Activated CD8-positive, alpha-beta T cell treated with anti-CD3 and anti-CD28 coated beads for 36 hours (primary cell): ENCODE results near the gene LRRC7. TPM values are rescaled to one million over a fixed set of nuclear protein-coding genes. Genes with fewer than 3 reads are reported as not detected.

ENCODE experiments used
- ATAC-seq: fragments of 200-7000 bp; cut with Tn5 transposase; one replicate; pipeline ENCODE4 v1.10.0; 2021; ENCODE audit warnings: mild to moderate bottlenecking, moderate library complexity
- CTCF ChIA-PET: fragments of 350-600 bp; sonication (Branson Sonifier 250); formaldehyde crosslinking; loops from one replicate; lab custom pipeline; 2021; ENCODE audit warnings: antibody characterized with exemption; lab: Charles Lee
- POLR2A ChIA-PET: fragments of 350-600 bp; sonication (Branson Sonifier 250); formaldehyde crosslinking; loops from one replicate; lab custom pipeline; 2021; ENCODE audit warnings: antibody characterized with exemption; lab: Charles Lee
- DNase-seq: peaks from one replicate; pipeline ENCODE4 v3.0.0-alpha.2; 2020
- H3K27ac Mint-ChIP-seq: one replicate; pipeline ENCODE4 v1.8.0; 2021; ENCODE audit warnings: mild to moderate bottlenecking, mixed read lengths
- H3K27me3 Mint-ChIP-seq: one replicate; pipeline ENCODE4 v1.8.0; 2021; ENCODE audit warnings: mixed read lengths
- H3K36me3 Mint-ChIP-seq: one replicate; pipeline ENCODE4 v1.8.0; 2021; ENCODE audit warnings: low read depth, mixed read lengths
- H3K4me1 Mint-ChIP-seq: one replicate; pipeline ENCODE4 v1.8.0; 2021; ENCODE audit warnings: low read depth, mixed read lengths
- H3K4me3 Mint-ChIP-seq: one replicate; pipeline ENCODE4 v1.8.0; 2021; ENCODE audit warnings: mild to moderate bottlenecking, moderate library complexity, mixed read lengths
- H3K9me3 Mint-ChIP-seq: one replicate; pipeline ENCODE4 v1.8.0; 2021; ENCODE audit warnings: mixed read lengths
- intact Hi-C: fragments of 100-400 bp; cut with micrococcal nuclease; formaldehyde crosslinking; loops from one replicate; pipeline ENCODE4 v1.10.0; 2022
- total RNA-seq, 2 experiments: library from RNA; stranded (reverse); gene quantifications; one replicate each; pipeline ENCODE4 v1.2.3, GENCODE V29; 2021
- TF ChIP-seq, protein P1 (sequence below): fragments of 200-600 bp; IDR thresholded peaks from one replicate; pipeline ENCODE4 v1.8.0; 2022; ENCODE audit warnings: antibody characterized with exemption, mild to moderate bottlenecking

The LRRC7 gene
- total RNA-seq, 2 experiments from 2014 or later = 0.27 to 0.29 TPM

DNA sequence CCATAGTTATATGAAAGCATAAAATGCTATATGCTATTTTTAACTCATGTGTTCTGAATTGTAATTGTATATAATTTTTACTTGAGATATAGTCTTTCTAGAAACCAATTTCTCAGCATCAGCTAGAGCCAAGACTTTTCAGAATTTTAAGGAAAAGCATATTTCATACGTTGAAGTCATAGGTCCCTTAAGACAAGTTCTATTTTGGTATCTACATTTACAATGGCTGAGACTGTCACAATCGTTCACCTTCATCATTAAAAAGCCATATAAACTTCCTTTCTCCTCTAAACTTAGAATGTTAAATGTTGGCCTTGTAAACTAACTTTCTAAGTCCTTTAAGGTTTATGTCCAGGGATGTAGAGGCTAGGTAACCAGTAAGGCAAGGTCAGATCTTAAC is 533.5 kb downstream of the LRRC7 start:
- DNase-seq (no peak), ATAC-seq (no peak)
- H3K27ac Mint-ChIP-seq = no peak overlapping the region
- no peak overlapping the region for H3K4me3 Mint-ChIP-seq
- POLR2A ChIA-PET = no interaction called here
- H3K27me3 Mint-ChIP-seq = no peaks in the 10 kb centered on the region
- no peaks in the 10 kb centered on the region for H3K4me1 Mint-ChIP-seq
- H3K9me3 Mint-ChIP-seq = no peaks in the 10 kb centered on the region
- intact Hi-C loops = no loop called here
- TF ChIP-seq, protein P1, sequence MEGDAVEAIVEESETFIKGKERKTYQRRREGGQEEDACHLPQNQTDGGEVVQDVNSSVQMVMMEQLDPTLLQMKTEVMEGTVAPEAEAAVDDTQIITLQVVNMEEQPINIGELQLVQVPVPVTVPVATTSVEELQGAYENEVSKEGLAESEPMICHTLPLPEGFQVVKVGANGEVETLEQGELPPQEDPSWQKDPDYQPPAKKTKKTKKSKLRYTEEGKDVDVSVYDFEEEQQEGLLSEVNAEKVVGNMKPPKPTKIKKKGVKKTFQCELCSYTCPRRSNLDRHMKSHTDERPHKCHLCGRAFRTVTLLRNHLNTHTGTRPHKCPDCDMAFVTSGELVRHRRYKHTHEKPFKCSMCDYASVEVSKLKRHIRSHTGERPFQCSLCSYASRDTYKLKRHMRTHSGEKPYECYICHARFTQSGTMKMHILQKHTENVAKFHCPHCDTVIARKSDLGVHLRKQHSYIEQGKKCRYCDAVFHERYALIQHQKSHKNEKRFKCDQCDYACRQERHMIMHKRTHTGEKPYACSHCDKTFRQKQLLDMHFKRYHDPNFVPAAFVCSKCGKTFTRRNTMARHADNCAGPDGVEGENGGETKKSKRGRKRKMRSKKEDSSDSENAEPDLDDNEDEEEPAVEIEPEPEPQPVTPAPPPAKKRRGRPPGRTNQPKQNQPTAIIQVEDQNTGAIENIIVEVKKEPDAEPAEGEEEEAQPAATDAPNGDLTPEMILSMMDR = no peak
- no peaks in the 10 kb centered on the region for H3K36me3 Mint-ChIP-seq
- CTCF ChIA-PET = no interaction called here

DNA sequence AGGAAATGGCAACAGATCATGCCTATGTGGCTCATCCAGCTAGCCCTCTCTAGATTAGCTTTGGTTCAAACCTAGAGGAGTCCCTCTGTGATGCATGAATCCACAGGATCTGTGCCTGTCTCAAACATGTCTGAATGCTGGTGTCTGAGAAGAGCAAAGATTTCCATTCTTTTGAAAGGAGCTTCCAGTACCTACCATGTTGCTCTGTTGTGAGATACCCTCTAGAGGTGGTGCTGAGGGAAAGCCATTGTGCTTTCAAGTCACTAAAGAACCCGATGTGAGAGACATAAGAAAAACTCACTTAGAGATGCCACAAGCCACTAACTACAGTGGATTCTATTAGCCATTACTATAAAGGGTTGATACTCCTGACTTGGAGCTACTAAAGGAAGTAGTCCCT is 534.1 kb downstream of the LRRC7 start:
- Mint-ChIP-seq H3K4me1 (no peaks in the 10 kb centered on the region), H3K27ac (no peak overlapping the region), H3K4me3 (no peak overlapping the region), H3K36me3 (no peaks in the 10 kb centered on the region), H3K9me3 (no peaks in the 10 kb centered on the region), H3K27me3 (no peaks in the 10 kb centered on the region)
- POLR2A ChIA-PET = no interaction called here
- intact Hi-C loops = no loop called here
- TF ChIP-seq, protein P1 = no peak
- ATAC-seq (no peak), DNase-seq (no peak)
- CTCF ChIA-PET = no interaction called here

DNA sequence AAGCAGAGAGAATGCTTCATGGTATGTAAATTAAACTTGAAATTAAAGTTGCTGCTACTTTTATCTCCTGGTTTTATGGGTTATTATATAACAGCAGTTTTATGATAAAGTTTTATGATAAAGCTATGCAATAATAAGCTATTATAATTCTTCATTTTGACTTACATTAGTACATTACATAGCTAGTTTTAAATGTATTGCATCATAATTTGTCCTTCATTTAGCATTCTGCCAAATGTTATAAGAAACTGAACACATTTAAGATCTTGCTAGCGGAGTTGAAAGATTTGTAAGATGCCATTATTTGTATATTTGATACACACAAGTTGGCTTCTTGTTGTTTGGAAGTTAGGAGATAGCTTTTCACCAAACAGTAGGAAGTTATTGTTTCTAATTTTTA is 536.0 kb downstream of the LRRC7 start:
- no peaks in the 10 kb centered on the region for H3K4me1 Mint-ChIP-seq
- POLR2A ChIA-PET = no interaction called here
- H3K27ac Mint-ChIP-seq = no peak overlapping the region
- no peaks in the 10 kb centered on the region for H3K27me3 Mint-ChIP-seq
- intact Hi-C loops = no loop called here
- no peaks in the 10 kb centered on the region for H3K9me3 Mint-ChIP-seq
- CTCF ChIA-PET = no interaction called here
- DNase-seq = no peak
- TF ChIP-seq, protein P1 = no peak
- H3K4me3 Mint-ChIP-seq = no peak overlapping the region
- no peaks in the 10 kb centered on the region for H3K36me3 Mint-ChIP-seq
- ATAC-seq = no peak

DNA sequence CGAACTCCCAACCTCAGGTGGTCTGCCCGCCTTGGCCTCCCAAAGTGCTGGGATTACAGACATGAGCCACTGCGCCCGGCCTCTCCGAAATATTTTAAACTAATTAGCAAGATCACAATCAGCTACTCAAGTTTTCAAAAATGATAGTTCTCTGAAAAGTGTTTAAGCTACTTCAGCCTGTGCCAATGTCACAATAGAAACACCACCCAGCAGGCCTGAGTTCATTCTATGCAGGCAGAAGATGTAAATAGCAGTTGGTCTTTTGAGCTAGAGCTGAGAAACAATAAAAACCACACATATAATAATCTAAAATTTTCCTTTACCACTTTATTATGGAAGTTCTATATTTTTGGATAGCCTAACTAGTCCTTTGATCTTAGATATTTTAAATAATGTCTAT is 541.5 kb downstream of the LRRC7 start:
- TF ChIP-seq, protein P1 = no peak
- no peaks in the 10 kb centered on the region for H3K36me3 Mint-ChIP-seq
- ChIA-PET CTCF (interaction anchor here (0.6 to 1.2 kb wide), 2 partner anchors 10 to 24 kb away, joined by 3 read pairs; no protein-coding TSS in a partner anchor), POLR2A (no interaction called here)
- H3K9me3 Mint-ChIP-seq = no peaks in the 10 kb centered on the region
- peaks cover 4% of the 10 kb centered on the region for H3K27me3 Mint-ChIP-seq
- DNase-seq (no peak), ATAC-seq (no peak)
- intact Hi-C loops = no loop called here
- no peaks in the 10 kb centered on the region for H3K4me1 Mint-ChIP-seq
- no peak overlapping the region for H3K4me3 Mint-ChIP-seq
- no peak overlapping the region for H3K27ac Mint-ChIP-seq

DNA sequence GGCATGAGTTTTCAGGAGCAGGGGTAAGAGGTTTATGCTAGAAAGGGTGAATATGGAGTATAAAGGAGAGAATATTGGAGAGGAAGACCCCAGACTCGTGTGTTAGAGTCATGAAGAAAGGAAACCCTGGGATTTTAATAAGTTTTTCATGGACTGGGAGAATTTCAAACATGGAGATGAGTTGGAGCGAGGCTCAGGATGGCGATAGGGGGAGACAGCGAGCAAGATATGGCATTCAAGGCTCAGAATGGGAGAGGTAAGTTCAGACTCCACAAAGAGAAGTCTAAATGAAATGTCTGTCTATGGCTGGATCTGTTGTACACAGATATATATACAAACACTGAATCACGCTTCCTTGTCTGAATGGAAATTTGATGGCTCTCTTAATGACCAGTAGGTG is 545.1 kb downstream of the LRRC7 start:
- Mint-ChIP-seq H3K9me3 (no peaks in the 10 kb centered on the region), H3K27me3 (peaks cover 4% of the 10 kb centered on the region), H3K36me3 (no peaks in the 10 kb centered on the region), H3K27ac (no peak overlapping the region), H3K4me3 (no peak overlapping the region), H3K4me1 (no peaks in the 10 kb centered on the region)
- ATAC-seq (no peak), DNase-seq (no peak)
- CTCF ChIA-PET = no interaction called here
- POLR2A ChIA-PET = no interaction called here
- intact Hi-C loops = no loop called here
- TF ChIP-seq, protein P1 = no peak
